ENCODE measurements around the gene RENBP.
A peak's percentile ranks its signal among the peaks of the same experiment; 100 is the strongest.

Gene RENBP

GRCh38 chrX:153948847-153949805 lies 4.7 kb upstream of the RENBP start:
- no peak overlapping the region for H3K9ac ChIP-seq (ENCODE audit: insufficient read length)
- H3K9me3 ChIP-seq (ENCODE audit: low read depth, low read length) = no peaks in the 10 kb centered on the region
- H3K36me3 ChIP-seq (ENCODE audit: insufficient read depth, low read length) = peaks cover 47% of the 10 kb centered on the region
- peak overlapping the region; percentile 63 for H3K27ac ChIP-seq
- TF ChIP-seq EZH2 (IDR thresholded peaks at IDR 0.05) (no peak), POLR2AphosphoS5 (IDR thresholded peaks at IDR 0.05; ENCODE audit: borderline replicate concordance, low read depth, low read length) (no peak), FOXP2 (optimal IDR thresholded peaks at IDR 0.05; ENCODE audit: control extremely low read depth, extremely low read length, insufficient read depth) (no peak)
- no peak for DNase-seq (ENCODE audit: low read depth, low spot score)
- no peak overlapping the region for H3K4me3 ChIP-seq

- H3K9ac ChIP-seq (ENCODE audit: insufficient read length) = no peak overlapping the region
- peaks cover 36% of the 10 kb centered on the region for H3K36me3 ChIP-seq (ENCODE audit: insufficient read depth, low read length)
- H3K9me3 ChIP-seq (ENCODE audit: low read depth, low read length) = no peaks in the 10 kb centered on the region
- no peak for TF ChIP-seq EZH2 (IDR thresholded peaks at IDR 0.05)
- TF ChIP-seq FOXP2 (optimal IDR thresholded peaks at IDR 0.05; ENCODE audit: control extremely low read depth, extremely low read length, insufficient read depth) = no peak
- no peak for TF ChIP-seq POLR2AphosphoS5 (IDR thresholded peaks at IDR 0.05; ENCODE audit: borderline replicate concordance, low read depth, low read length)
- no peak for DNase-seq (ENCODE audit: low read depth, low spot score)
- no peak overlapping the region for H3K4me3 ChIP-seq
- H3K27ac ChIP-seq = peak overlapping the region; percentile 63
These were observed 3.6 kb upstream of the RENBP start for GRCh38 chrX:153948002-153948466.

GRCh38 chrX:153947009-153947769 lies 2.7 kb upstream of the RENBP start:
- Histone ChIP-seq H3K9me3 (ENCODE audit: low read depth, low read length) (no peaks in the 10 kb centered on the region), H3K4me3 (no peak overlapping the region), H3K9ac (ENCODE audit: insufficient read length) (no peak overlapping the region), H3K36me3 (ENCODE audit: insufficient read depth, low read length) (peaks cover 27% of the 10 kb centered on the region), H3K27ac (peak overlapping the region; percentile 63)
- no peak for DNase-seq (ENCODE audit: low read depth, low spot score)
- TF ChIP-seq EZH2 (IDR thresholded peaks at IDR 0.05) (no peak), FOXP2 (optimal IDR thresholded peaks at IDR 0.05; ENCODE audit: control extremely low read depth, extremely low read length, insufficient read depth) (no peak), POLR2AphosphoS5 (IDR thresholded peaks at IDR 0.05; ENCODE audit: borderline replicate concordance, low read depth, low read length) (no peak; the same call in 1 of the 2 replicates)

- DNase-seq (ENCODE audit: low read depth, low spot score) = no peak
- TF ChIP-seq POLR2AphosphoS5 (IDR thresholded peaks at IDR 0.05; ENCODE audit: borderline replicate concordance, low read depth, low read length) (no peak), EZH2 (IDR thresholded peaks at IDR 0.05) (no peak), FOXP2 (optimal IDR thresholded peaks at IDR 0.05; ENCODE audit: control extremely low read depth, extremely low read length, insufficient read depth) (no peak)
- Histone ChIP-seq H3K4me3 (no peak overlapping the region), H3K27ac (no peak overlapping the region), H3K36me3 (ENCODE audit: insufficient read depth, low read length) (peaks cover 18% of the 10 kb centered on the region), H3K9me3 (ENCODE audit: low read depth, low read length) (no peaks in the 10 kb centered on the region), H3K9ac (ENCODE audit: insufficient read length) (no peak overlapping the region)
These were observed 1.8 kb upstream of the RENBP start for GRCh38 chrX:153945956-153946943.

GRCh38 chrX:153944800-153945150 lies 332 bp upstream of the RENBP start:
- H3K4me3 ChIP-seq = no peak overlapping the region
- H3K36me3 ChIP-seq (ENCODE audit: insufficient read depth, low read length) = peaks cover 3% of the 10 kb centered on the region; the same call in 1 of the 2 replicates

GRCh38 chrX:153941336-153942252 lies 2.8 kb downstream of the RENBP start:
- Histone ChIP-seq H3K9me3 (ENCODE audit: low read depth, low read length) (no peaks in the 10 kb centered on the region), H3K36me3 (ENCODE audit: insufficient read depth, low read length) (no peaks in the 10 kb centered on the region), H3K27ac (no peak overlapping the region; the same call in 1 of the 2 replicates), H3K9ac (ENCODE audit: insufficient read length) (peak overlapping the region; percentile 51), H3K4me3 (no peak overlapping the region)
- no peak for DNase-seq (ENCODE audit: low read depth, low spot score)
- TF ChIP-seq POLR2AphosphoS5 (IDR thresholded peaks at IDR 0.05; ENCODE audit: borderline replicate concordance, low read depth, low read length) (no peak), EZH2 (IDR thresholded peaks at IDR 0.05) (no peak), FOXP2 (optimal IDR thresholded peaks at IDR 0.05; ENCODE audit: control extremely low read depth, extremely low read length, insufficient read depth) (no peak)

More at GRCh38 chrX:153944800-153945150, 332 bp upstream of the RENBP start:
- no peaks in the 10 kb centered on the region for H3K9me3 ChIP-seq (ENCODE audit: low read depth, low read length)
- DNase-seq (ENCODE audit: low read depth, low spot score) = no peak
- H3K9ac ChIP-seq (ENCODE audit: insufficient read length) = no peak overlapping the region
- no peak overlapping the region for H3K27ac ChIP-seq
- TF ChIP-seq EZH2 (IDR thresholded peaks at IDR 0.05) = no peak
- TF ChIP-seq POLR2AphosphoS5 (IDR thresholded peaks at IDR 0.05; ENCODE audit: borderline replicate concordance, low read depth, low read length) = no peak
- TF ChIP-seq FOXP2 (optimal IDR thresholded peaks at IDR 0.05; ENCODE audit: control extremely low read depth, extremely low read length, insufficient read depth) = no peak

- Histone ChIP-seq H3K9ac (ENCODE audit: insufficient read length) (no peak overlapping the region), H3K4me3 (no peak overlapping the region), H3K27ac (no peak overlapping the region), H3K36me3 (ENCODE audit: insufficient read depth, low read length) (no peaks in the 10 kb centered on the region), H3K9me3 (ENCODE audit: low read depth, low read length) (no peaks in the 10 kb centered on the region)
- no peak for TF ChIP-seq POLR2AphosphoS5 (IDR thresholded peaks at IDR 0.05; ENCODE audit: borderline replicate concordance, low read depth, low read length)
- no peak for TF ChIP-seq EZH2 (IDR thresholded peaks at IDR 0.05)
- TF ChIP-seq FOXP2 (optimal IDR thresholded peaks at IDR 0.05; ENCODE audit: control extremely low read depth, extremely low read length, insufficient read depth) = no peak
- no peak for DNase-seq (ENCODE audit: low read depth, low spot score)
These were observed 4.9 kb downstream of the RENBP start for GRCh38 chrX:153939573-153939972.
